Inferior parietal cortex (tissue), 1 donor: ENCODE data around the gene ZFP62.
A peak's percentile ranks its signal among the peaks of the same experiment; 100 is the strongest.
"Not testable (repeated sequence)": the region's sequence is repeated elsewhere in the genome, so short reads cannot be mapped to it uniquely, and the experiment has no call there.

Experiments used
- DNase-seq: peaks from one replicate; pipeline ENCODE4 v3.0.0-alpha.2; 2016; ENCODE audit errors: extremely low spot score

ZFP62 gene

DNA sequence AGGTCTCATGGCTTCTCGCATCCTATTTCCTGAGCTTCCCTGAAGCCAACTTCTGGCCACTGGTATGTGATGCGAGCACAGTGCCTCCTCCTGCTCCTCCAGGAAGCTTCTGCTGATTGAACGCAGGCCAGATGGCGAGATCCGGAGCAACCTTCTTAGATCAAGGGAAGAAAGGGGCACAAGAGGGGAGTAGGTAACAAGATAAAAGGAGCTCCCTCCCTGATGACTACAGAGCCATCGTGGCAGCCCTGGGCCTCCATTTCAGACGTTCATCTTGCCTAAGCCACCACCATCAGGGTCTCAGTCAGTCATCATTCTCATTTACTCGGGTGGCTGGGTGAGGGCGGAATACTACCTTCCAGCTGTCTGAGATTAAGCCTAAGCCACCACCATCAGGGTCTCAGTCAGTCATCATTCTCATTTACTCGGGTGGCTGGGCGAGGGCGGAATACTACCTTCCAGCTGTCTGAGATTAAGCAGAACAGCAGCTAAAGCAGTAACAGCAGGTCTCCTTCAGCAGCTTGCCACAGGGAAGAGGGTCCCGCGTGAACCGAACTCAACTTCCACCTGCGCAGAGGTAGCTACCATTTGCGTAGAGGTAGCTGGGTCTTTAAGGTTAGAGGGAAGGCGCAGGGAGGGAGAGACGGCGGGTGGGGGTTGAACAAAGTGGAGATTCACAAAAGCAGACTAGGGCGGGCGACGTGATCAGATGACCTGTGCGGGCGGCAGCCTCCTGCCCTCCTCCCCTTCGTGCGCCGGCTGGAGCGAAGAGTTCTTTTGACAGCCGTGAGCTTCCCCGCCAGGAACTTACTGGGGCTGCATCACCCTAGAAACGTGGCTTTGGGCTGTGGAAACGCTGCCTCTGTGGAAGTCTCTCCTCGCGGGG lies 30.6 kb downstream of the ZFP62 start:
- DNase-seq: peak; percentile 53

DNA sequence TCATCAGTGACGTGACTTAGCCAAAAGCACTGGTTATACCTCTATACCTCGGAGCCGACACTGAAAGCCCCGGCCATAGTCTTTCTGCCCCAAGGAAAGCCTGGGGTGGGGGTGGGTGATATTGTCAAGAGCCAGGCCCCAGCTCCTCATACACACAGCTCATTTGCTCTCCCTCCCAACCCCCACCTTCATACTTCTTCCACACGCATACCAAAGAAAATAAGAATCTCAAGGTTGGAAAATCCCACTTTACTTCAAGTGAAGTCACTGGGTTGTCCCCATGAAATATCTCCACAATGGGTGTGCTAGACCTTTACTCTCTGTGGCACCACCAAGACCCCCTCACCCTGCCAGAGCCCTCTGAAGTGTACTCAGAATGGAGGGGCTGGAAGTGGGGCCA lies 31.4 kb downstream of the ZFP62 start:
- DNase-seq: no peak

DNA sequence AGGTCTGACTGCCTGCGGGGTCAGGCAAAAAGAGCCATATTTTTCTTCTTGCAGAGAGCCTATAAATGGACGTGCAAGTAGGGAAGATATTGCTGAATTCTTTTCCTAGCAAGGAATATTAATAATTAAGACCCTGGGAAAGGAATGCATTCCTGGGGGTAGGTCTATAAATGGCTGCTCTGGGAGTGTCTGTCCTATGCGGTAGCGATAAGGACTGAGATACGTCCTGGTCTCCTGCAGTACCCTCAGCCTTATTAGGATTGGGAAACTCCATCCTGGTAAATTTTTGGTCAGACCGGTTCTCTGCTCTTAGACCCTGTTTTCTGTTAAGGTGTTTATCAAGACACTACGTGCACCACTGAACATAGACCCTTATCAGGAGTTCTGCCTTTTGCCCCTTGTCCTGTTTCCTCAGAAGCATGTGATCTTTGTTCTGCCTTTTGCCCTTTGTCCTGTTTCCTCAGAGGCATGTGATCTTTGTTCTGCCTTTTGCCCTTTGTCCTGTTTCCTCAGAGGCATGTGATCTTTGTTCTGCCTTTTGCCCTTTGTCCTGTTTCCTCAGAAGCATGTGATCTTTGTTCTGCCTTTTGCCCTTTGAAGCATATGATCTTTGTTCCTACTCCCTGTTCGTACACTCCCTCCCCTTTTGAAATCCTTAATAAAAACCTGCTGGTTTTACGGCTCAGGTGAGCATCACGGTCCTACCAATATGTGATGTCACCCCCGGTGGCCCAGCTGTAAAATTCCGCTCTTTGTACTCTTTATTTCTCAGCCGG lies 32.1 kb downstream of the ZFP62 start:
- not testable (repeated sequence) for DNase-seq

DNA sequence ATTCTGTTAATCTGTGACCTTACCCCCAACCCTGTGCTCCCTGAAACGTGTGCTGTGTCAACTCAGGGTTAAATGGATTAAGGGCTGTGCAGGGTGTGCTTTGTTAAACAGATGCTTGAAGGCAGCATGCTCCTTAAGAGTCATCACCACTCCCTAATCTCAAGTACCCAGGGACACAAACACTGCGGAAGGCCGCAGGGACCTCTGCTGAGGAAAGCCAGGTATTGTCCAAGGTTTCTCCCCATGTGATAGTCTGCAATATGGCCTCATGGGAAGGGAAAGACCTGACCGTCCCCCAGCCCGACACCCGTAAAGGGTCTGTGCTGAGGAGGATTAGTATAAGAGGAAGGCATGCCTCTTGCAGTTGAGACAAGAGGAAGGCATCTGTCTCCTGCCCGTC lies 33.7 kb downstream of the ZFP62 start:
- DNase-seq: not testable (repeated sequence)

DNA sequence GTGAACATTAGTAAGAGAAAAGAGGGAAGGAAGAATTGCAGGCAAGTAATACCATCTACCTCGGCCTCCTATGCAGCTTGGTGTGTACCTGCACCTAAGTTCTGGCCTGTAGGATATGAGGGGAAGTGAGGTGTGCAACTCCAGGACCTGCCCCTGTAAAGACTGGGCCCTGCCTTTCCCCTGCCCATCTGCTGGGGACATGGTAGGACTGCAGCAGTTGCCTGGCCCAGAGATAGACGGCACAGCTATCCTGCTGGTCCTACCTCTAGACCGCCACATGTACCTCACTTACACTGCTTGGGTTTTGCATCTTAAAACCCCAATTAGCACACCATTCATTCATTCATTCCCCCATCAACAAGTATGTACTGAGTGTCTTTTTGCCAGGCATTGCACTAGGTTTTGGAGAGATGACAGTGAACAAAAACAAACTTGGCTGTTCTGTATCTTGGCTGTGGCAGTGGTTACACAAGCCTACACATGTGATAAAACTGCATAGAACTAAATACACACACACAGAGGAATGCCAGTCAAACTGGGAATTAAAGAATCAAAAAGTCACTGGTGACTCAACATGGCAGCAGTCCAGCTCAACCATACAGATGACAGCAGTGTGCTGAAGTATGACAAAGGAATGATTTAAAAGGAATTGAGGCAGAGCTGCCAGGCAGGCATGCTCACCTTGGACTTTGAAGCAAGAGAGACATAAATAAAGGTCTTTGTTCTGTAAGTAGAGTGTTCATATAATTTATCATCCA lies 35.1 kb downstream of the ZFP62 start:
- peak; percentile 46 for DNase-seq

DNA sequence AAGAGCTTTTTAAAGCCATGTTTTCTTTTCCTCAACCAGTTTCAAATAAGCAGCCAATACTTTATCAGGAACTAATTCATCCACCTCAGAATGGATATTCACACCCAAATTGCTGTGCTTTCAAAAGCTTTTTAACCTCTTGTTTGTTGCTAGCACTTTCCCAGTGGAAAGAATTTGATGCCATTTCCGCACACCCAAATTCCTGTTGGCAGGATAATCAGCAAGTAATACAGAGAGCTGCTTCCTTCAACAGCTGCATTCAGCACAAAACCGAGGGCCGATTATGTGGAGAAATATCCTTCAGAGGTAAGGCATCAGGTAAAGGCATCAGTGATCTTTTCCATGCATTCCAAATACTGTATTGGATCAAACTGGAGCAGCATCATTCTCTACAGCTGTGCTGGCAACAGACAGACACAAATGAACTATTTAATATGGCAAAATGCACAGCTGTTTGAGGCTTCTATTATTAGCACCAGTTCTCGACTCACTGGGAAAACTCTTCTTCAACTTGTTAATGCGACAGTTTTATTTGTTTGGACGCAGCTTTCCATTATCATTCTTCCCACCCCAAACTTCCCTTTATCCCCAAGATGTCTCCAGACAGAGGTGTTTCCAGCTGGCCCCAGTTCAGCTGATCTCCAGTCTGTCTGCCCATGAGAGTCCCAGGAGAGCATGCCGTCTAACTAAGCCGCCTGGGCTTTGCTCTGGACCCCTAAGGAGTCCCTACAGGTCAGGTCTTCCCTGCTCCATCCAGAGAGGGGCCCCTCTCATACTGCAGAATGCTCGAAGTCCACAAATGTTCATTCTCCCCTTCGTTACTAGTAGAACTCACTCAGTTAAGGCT lies 36.2 kb downstream of the ZFP62 start:
- no peak for DNase-seq

DNA sequence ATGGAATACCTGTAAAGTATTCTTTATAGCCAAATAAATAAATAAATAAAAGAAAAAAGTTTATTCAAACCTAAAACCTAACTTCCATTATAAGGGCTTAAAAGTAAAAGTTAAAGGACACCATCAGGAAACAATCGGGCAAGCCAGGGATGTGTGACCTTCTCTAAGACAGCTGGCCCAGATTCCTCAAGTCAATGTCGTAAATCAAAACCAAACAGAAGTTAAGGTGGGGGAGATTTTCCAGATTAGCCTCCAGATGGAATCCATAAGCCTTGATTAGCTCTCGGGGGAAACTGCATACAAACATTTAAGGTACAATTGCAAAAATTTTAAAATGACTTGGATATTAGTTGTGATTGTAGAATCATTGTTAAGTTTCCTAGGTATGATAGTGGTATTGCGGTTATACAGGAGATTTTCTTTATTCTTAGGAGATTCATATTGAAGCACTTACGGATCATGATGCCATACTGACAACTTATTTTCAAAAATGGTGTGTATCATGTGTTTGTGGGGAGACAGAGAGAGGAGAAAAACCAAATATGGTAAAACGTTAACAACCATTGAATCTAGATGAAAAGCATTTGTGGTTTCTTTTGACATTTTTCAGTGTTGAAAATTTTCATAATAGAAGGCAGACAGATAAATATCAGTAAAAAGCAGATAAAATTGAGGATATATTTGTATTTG lies 37.0 kb downstream of the ZFP62 start:
- no peak for DNase-seq

DNA sequence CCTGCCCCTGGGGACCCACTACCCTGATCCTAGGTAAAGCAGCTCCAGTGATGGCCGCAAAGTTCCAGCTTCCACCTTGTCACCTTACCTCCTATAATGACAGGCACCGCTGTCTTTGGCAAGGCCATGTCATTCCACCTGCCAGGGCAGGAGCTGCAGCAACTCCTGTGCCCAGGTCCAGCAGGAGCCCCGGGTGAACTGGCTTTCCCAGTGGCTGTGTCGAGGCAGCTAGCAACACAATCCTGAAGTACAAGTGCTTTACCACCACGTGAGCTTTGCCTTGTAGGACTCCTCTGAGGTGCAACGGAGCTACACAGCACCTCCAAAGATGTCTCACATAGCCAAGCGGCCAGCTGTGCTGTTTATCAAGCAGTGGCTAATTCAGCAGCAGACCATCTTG lies 37.7 kb downstream of the ZFP62 start:
- no peak for DNase-seq

DNA sequence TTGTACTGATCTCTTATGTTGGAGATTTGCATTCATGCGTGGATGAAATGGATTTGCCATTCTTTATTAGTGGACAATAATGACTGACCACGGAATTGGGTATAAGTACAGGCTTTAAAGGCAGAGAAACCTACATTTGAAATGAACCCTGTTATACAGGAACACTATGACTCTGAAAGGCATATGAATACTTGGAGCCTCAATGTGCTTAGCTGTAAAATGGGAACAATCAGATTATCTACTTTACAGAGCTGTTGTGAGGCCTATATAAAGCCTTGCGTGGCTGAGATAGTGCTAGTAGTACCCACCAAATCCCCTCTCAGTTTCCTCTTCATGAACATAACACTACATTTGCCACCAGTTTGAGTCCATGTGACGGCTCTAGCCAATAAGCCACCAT lies 39.5 kb downstream of the ZFP62 start:
- DNase-seq: no peak

DNA sequence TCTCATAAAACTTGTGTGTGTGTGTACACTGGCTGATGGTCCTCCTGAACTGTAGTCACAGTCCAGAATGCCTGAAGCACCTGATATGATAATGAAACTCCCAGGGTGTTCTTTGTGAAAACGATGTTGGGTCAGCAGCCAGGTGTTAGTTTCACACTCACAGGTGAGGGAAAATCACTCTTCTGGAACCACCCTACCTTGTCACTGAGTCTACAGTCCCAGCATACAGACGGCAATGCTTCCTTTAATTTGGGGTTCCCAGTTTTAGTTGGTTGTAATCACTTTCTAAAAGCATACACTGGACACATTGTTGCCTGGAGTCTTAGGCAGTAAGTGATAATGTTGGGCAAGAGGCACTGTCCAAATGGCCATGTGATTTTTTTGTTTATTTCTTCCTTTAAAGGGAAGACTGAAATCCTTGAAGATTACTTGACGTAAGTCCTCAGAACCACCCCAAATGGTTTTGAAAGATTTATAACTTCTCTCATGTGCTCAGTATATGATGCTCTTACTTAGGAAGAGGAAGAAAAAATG lies 40.2 kb downstream of the ZFP62 start:
- DNase-seq: no peak

DNA sequence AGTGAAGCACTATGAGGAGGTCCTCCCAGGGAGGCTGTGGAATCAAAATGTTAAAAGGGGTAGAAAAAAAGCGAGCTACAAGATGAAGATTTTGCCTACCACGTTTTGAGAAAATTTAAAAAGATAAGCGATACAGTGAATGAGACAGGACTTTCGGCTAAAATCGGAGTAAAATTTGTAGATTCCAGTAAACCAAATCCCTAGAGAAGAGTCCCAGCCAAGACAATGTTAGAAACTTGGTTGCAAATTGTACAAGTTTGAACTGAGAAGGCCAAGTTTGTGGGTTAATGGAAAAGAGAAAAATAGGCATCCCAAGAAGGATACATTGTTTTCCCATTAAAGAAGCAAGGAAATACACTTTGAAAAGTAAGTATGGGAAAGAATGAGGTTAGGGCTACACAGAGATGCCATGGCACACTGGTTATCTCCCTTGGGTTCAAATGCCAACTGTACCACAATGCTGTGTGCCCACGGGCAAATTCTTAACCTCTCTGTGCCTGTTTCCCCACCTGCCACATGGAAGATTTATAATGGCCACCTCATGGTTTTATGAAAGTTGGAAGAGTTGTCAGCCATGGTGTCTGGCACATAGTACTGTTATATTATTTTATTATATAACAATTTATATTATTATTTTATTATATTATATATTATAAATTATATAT lies 42.3 kb downstream of the ZFP62 start:
- no peak for DNase-seq

DNA sequence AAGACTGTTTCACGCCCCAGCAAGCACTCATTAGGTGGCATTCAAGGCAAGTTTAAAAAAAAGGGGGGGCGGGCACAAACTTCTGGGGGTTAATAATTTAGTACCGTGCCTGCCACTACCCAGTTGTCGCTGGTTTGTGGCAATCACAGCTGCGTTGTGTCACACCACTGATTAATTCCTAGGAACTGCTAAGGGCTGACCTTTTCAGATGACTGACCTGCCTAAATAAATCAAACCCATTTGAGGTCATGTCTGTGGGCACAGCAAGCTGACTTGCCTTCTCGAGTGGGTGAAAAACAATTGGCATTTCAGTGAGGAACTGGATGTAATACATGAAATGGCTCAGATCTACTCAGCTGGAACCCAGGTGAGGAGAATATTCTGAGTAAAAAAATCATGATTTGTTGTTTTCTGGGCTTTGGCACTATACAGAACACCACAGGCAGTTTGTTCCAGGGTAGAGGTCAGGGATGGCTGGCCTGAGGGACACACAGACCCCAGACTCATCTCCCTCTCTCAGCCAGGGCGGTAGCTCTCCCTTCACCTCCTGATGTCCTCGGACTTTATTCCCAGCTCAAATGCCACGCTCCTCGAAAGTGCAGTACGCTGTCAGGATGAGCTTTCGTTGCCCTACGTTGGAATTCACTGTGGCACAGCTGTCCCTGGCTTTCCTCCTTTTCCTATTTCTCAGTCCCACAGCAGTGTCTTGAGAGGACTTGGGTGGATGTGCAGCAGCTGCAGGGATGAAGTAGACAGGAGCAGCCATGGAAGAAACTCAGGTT lies 43.0 kb downstream of the ZFP62 start:
- no peak for DNase-seq

DNA sequence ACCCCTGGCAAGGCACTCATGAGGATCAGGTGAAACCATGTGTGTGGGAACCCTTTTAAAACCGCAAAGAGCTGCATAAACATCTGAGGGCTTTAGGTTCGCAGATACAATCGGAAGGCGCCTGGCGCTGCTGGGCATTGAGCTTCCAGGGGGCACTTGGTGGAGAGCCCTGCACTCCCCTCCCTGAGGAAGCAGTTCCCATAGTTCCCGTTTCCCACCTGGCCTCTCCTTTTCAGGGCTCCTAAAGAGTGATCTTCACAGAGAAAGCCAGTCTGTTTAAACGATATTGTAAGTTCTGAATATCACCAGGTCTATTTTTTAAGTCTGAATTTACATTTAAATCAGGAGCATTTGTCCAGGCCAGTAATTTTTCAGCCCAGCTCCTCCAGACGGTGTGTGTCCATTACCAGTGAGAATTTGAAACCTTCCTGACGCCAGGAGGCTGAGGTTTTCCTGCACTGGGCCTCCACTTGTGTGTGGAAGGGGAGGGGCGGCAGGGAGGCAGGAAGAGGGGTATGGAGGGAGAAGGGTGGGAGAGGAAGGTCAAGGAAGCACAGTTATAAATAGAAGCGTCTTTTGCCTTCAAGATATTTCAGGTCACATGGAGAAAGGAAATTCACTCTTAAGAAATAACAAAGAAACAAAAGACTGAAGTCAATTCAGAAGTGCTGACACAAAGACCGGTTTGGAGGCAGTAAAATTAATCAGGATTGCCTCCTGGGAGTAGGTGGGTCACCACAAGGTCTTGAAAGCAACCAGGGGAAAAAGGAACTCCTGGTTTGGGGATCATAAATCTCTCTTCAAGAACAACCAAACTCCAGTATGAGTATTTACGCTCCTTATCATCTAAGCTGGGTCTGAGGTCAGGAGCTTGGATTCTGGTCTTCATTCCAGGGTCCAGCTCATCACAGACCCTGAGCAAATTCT lies 44.2 kb downstream of the ZFP62 start:
- no peak for DNase-seq

DNA sequence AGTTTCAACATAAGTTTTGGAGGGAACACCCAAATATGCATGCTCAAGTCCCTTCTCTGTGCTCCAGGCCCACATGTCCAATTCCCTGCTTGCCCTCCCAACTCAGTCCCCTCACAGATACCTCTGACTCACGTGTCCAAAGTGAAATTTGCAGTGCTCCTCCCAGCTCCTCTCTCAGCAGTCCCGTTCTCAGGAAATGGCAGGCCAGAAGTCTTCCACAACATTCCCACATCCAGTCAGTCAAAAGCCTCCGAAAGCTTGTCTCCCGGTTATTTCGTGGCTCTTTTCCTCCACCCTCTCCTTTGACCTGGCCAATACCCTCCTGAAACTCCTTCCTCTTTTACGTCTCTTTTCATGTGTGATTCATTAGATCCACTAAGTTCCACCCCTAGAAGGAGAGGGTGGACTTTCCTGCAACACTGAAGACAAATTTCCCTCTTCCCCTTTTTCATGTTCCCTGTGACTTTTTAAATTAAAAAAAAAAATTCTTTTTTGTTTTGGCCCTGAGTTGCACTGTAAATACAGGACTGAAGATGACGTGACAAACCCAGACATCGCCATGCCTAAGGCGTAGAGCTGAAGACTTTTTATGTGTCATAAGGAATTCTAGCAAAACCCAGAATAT lies 45.7 kb downstream of the ZFP62 start:
- DNase-seq: no peak

DNA sequence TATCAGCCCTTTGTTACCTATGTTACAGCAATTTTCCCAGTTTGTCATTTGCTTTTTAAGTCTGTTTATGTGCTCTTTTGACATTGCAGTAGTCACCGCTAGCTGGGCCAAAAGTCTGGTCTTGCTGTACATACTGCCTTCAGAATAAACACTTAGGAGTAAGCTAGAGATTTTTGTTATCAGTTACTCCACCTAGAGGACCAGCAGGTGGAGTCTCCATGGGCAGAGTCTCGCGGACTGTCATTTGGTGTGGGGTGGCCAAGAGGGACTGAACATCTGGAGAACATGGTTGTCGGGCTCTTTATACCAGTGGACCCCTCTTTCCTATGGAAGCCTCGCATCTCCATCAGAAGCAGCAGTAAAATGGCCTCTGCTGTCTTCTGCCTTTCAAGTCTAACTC lies 47.7 kb downstream of the ZFP62 start:
- DNase-seq: no peak

DNA sequence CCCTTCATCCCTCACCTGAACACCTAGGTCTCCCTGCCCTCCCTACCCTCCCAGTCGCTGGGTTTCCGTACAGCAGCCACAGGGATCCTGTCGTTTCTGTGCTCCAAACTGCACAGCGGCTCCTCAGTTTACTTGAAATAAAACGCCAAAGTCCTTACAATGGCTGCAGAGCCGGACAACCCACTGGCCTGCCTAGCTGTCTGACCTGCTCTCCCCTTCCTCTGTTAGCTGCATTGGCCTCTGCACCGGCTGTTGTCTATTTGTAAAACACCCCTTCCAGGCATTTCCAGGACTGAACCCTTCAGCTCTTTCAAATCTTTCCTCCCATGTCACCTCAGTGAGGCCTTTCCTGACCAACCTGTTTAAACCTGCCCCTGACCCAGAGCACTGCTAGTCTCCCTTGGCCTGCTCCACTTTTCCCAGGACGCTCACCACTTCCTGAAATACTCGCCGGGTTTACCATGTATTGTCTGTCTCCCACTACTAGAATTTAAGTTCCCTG lies 49.4 kb downstream of the ZFP62 start:
- DNase-seq: no peak

DNA sequence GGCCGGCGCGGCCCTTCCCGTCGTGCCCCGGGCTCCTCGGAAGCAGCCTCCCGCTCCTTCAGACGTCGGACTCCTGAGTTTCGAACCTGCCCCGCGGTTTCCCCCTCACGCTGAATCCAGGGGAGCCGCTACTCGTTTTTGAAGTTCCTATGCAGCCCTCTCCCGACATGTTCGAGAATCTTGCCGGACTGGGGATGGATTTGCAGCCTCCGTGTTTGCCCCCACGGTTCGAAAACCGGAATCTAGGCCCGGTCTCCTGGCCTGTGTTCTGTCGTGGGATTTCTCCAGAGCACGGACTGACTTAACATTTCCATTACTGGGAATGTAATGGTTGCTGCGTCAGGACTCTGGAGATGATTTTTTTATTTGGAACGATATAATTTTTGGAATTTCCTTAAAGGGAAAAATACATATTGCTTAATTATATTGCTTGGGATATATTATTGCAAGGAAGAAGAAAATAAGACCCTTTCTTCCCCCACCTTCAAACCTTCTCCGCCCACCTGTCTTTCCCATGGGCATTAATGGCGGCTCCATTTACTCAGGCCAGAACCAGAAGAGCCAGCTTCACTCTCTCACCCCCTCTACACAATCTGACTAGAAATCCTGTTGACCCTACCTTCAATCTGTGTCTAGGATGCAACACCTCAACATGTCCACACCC lies 50.0 kb downstream of the ZFP62 start:
- DNase-seq: peak; percentile 26
